Mononuclear cell (primary cell): ENCODE results near the gene NTN1. TPM values are rescaled to one million over a fixed set of nuclear protein-coding genes. Genes with fewer than 3 reads are reported as not detected.

Experiments
- H3K27me3 ChIP-seq: 2 replicates; pipeline ENCODE4 v1.6.0; 2011; ENCODE audit warnings: low read length, control low read depth; ENCODE audit not compliant: insufficient read depth
- H3K4me1 ChIP-seq: 2 replicates; pipeline ENCODE4 v1.5.1; 2011; ENCODE audit warnings: mild to moderate bottlenecking, low read length, control low read depth; ENCODE audit not compliant: insufficient read depth
- H3K4me3 ChIP-seq: 2 replicates; pipeline ENCODE4 v1.5.1; 2011; ENCODE audit warnings: mild to moderate bottlenecking, low read length, moderate library complexity
- H3K9me3 ChIP-seq: 2 replicates; pipeline ENCODE4 v1.5.1; 2011; ENCODE audit warnings: low read depth, mild to moderate bottlenecking, control low read depth, low read length
- total RNA-seq: library from RNA; depleted of rRNA; stranded (reverse); fragments of >200 nt; gene quantifications from one replicate; pipeline ENCODE4 v1.2.3, GENCODE V29; 2012

Gene NTN1
- total RNA-seq, 1 donor, result 0.21 TPM

GRCh38 chr17:9219631-9220397 lies 198.5 kb downstream of the NTN1 start:
- H3K4me1 ChIP-seq, result no peaks in the 10 kb centered on the region
- H3K27me3 ChIP-seq, result no peaks in the 10 kb centered on the region
- peaks cover 12% of the 10 kb centered on the region for H3K9me3 ChIP-seq
- H3K4me3 ChIP-seq, result no peak overlapping the region

- peaks cover 8% of the 10 kb centered on the region for H3K9me3 ChIP-seq
- H3K27me3 ChIP-seq, result no peaks in the 10 kb centered on the region
- no peaks in the 10 kb centered on the region for H3K4me1 ChIP-seq
- no peak overlapping the region for H3K4me3 ChIP-seq
Observed at GRCh38 chr17:9220398-9221146, 199.3 kb downstream of the NTN1 start.

GRCh38 chr17:9221147-9221921 lies 200.0 kb downstream of the NTN1 start:
- no peak overlapping the region for H3K4me3 ChIP-seq
- peaks cover under 1% of the 10 kb centered on the region for H3K9me3 ChIP-seq
- H3K27me3 ChIP-seq, result no peaks in the 10 kb centered on the region
- peaks cover under 1% of the 10 kb centered on the region for H3K4me1 ChIP-seq

- no peak overlapping the region for H3K4me3 ChIP-seq
- H3K4me1 ChIP-seq, result peaks cover 4% of the 10 kb centered on the region
- no peaks in the 10 kb centered on the region for H3K9me3 ChIP-seq
- no peaks in the 10 kb centered on the region for H3K27me3 ChIP-seq
Observed at GRCh38 chr17:9221922-9222180, 200.5 kb downstream of the NTN1 start.

DNA sequence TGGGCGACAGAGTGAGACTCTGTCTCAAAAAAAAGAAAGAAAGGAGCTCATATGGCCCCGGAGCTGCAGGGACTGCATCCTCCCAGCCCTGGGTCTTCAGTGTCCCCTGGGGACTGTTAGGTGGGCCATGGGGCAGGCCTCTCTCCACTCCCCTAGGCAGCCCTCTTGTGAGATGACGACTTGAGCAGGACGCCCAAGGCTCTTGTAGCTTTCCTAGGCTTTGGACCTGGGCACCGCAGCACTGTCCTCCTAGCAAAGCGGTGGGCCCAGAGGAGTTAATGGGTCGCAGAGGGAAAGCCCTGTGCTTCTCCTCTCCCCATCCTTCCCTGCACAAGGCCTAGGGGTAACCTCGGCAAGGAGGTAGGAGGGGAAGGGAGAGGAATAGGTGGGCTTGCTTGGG lies 202.2 kb downstream of the NTN1 start:
- H3K4me3 ChIP-seq, result no peak overlapping the region
- peaks cover 4% of the 10 kb centered on the region for H3K4me1 ChIP-seq
- H3K27me3 ChIP-seq, result no peaks in the 10 kb centered on the region
- no peaks in the 10 kb centered on the region for H3K9me3 ChIP-seq

DNA sequence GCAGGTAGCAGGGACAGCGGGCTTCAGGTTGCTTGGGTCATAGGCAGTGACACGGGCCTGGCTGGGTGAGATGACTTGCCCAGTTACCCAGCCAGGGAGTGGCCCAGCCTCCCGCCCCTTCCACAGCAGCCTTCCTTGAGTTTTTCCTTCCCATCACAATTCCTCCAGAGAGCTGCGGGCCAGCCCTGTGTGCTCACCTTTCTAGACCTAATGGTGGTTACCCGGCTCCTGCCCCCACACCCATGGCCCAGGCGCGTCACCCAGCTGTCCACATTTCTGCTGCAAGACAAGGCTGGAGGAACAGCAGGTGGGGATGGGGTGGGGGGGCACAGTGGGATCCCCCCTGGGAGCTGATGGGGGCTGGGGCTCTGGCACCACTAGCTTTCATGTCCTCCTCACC lies 203.2 kb downstream of the NTN1 start:
- Histone ChIP-seq H3K4me1 (peaks cover 4% of the 10 kb centered on the region), H3K27me3 (no peaks in the 10 kb centered on the region), H3K4me3 (no peak overlapping the region), H3K9me3 (no peaks in the 10 kb centered on the region)

DNA sequence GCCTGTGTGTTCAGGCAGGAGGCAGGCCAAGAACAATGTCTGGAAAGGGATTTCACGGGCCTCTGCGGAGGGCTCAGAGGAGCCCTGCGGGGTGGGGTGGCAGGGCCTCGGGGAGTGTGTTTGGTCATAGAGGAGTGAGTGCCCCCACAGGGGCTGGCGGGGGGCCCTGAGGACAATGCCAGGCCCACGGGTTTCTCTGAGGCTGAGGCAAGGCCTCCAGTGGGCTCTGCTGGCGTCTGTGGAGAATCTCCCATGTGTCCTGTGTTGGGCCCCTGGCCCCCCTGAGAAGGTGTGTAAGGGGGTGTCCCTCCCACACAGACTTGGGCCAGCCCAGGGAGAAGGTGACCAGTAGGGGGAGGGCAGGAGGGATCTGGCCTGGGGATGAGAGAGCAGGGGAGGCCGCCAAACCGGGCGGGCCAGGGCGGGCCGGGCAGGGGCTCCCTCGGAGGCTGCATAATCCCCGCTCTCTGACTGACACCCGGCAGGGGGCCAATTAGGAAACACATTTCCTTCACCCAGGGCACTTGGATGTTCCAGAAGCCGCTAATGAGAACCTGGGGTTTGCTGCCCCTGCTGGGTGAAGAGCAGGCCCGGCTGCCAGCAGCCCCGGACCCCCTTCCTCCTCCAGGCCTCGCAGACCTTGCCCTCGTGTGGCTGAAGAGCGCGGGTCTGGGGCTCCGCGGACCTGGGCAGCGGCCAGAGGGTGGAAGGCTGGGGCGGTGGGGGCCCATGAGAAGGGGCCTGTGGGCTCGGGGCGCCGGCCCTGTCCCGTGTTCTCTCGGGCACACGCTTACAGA lies 204.2 kb downstream of the NTN1 start:
- H3K4me3 ChIP-seq, result no peak overlapping the region
- H3K4me1 ChIP-seq, result peaks cover 4% of the 10 kb centered on the region
- no peaks in the 10 kb centered on the region for H3K27me3 ChIP-seq
- H3K9me3 ChIP-seq, result no peaks in the 10 kb centered on the region

- Histone ChIP-seq H3K27me3 (no peaks in the 10 kb centered on the region), H3K9me3 (no peaks in the 10 kb centered on the region), H3K4me1 (peaks cover 4% of the 10 kb centered on the region), H3K4me3 (no peak overlapping the region)
Observed at GRCh38 chr17:9226130-9226793, 205.0 kb downstream of the NTN1 start.

DNA sequence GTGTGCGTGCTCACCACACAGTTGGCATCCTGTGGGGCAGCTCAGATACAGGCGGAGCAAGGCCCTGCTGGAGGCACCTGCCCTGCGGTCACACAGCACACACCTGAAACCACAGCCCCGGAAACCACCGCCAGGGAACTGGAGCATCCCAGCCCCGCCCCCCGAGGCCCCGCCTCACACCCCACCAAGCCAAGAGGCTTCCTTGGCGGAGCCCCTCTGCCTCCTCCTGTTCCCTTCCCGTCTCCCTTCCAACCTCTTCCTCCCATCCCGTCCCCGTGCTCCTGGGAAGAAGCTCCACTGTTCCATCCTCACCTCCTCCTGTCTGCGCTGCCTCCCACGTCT lies 205.5 kb downstream of the NTN1 start:
- Histone ChIP-seq H3K4me1 (peaks cover 4% of the 10 kb centered on the region), H3K9me3 (no peaks in the 10 kb centered on the region), H3K4me3 (no peak overlapping the region), H3K27me3 (no peaks in the 10 kb centered on the region)

- peaks cover 4% of the 10 kb centered on the region for H3K4me1 ChIP-seq
- no peaks in the 10 kb centered on the region for H3K27me3 ChIP-seq
- no peak overlapping the region for H3K4me3 ChIP-seq
- no peaks in the 10 kb centered on the region for H3K9me3 ChIP-seq
Observed at GRCh38 chr17:9227819-9228407, 206.6 kb downstream of the NTN1 start.

DNA sequence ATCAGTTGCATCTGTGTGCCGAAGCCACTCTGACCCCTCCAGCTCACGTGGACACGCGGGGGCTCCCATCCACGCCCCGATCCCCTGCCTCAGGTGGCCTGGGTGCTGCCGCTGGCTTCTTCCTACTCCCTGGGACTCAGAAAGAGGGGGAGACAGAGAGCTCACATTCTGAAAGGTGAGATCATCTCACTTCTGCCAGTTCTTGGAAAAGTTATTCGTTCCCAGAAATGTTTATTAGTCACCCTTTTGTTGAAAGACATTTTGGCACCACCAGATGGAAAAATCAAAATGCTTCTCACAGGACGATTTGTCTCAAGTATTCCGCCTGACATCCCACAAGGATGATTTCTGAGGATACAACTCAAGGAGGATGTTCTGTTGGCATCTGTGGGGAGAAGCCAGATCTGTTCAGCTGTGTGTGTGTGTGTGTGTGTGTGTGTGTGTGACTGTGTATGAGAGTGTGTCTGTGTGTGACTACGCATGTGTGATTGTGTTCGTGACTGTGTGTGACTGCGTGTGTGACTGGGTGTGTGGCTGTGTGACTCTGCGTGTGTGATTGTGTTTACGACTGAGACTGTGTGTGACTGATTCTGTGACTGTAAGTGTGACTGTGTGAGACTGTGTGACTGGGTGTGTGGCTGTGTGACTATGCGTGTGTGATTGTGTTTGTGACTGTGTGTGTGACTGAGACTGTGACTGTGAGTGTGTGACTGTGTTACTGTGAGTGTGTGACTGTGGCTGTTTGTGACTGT lies 207.3 kb downstream of the NTN1 start:
- no peaks in the 10 kb centered on the region for H3K27me3 ChIP-seq
- no peaks in the 10 kb centered on the region for H3K9me3 ChIP-seq
- H3K4me1 ChIP-seq, result peaks cover 4% of the 10 kb centered on the region
- no peak overlapping the region for H3K4me3 ChIP-seq

DNA sequence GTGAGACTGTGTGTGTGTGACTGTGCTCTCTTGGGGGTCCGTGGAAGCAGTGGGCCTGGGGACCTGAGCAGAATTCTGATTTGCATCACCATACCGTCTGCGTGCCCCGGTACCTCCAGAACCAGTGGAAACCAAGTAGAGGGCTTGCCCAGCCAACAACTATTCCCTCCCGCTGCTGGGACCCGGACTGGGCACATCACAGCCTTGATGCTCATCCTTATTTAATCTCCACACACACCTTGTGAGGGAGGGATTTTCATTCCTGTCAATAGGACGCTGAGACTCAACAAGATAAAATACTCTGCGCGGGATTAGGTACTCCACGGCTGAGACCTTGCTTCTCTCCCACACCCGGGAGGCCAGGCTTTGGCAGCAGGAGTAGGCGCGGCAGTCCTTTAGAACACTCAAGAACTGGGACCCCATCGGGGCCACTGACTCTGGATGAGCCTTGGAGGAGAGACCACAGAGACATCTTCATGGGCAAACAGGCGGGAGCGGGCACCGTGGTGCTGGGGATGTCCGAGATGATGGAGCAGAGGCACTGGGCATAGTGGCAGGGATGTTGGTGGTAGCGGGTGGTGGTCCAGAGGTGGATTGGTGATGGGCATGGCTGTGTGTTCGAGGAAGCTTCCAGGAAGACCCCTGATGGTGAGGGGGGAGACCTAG lies 208.0 kb downstream of the NTN1 start:
- Histone ChIP-seq H3K9me3 (no peaks in the 10 kb centered on the region), H3K4me1 (peaks cover 4% of the 10 kb centered on the region), H3K4me3 (no peak overlapping the region), H3K27me3 (no peaks in the 10 kb centered on the region)

- Histone ChIP-seq H3K4me3 (no peak overlapping the region), H3K27me3 (no peaks in the 10 kb centered on the region), H3K4me1 (peaks cover 4% of the 10 kb centered on the region), H3K9me3 (no peaks in the 10 kb centered on the region)
Observed at GRCh38 chr17:9229826-9230201, 208.5 kb downstream of the NTN1 start.
